GM21423 (cell line): ENCODE data around the gene MICAL3.
"Not testable (repeated sequence)": the region's sequence is repeated elsewhere in the genome, so short reads cannot be mapped to it uniquely, and the experiment has no call there.

ENCODE experiments used
- ATAC-seq: cut with Tn5 transposase; IDR thresholded peaks from one replicate; pipeline ENCODE4 v1.9.1; 2021; ENCODE audit warnings: mild to moderate bottlenecking, moderate library complexity; ENCODE audit not compliant: unreplicated experiment

The MICAL3 gene, protein sequence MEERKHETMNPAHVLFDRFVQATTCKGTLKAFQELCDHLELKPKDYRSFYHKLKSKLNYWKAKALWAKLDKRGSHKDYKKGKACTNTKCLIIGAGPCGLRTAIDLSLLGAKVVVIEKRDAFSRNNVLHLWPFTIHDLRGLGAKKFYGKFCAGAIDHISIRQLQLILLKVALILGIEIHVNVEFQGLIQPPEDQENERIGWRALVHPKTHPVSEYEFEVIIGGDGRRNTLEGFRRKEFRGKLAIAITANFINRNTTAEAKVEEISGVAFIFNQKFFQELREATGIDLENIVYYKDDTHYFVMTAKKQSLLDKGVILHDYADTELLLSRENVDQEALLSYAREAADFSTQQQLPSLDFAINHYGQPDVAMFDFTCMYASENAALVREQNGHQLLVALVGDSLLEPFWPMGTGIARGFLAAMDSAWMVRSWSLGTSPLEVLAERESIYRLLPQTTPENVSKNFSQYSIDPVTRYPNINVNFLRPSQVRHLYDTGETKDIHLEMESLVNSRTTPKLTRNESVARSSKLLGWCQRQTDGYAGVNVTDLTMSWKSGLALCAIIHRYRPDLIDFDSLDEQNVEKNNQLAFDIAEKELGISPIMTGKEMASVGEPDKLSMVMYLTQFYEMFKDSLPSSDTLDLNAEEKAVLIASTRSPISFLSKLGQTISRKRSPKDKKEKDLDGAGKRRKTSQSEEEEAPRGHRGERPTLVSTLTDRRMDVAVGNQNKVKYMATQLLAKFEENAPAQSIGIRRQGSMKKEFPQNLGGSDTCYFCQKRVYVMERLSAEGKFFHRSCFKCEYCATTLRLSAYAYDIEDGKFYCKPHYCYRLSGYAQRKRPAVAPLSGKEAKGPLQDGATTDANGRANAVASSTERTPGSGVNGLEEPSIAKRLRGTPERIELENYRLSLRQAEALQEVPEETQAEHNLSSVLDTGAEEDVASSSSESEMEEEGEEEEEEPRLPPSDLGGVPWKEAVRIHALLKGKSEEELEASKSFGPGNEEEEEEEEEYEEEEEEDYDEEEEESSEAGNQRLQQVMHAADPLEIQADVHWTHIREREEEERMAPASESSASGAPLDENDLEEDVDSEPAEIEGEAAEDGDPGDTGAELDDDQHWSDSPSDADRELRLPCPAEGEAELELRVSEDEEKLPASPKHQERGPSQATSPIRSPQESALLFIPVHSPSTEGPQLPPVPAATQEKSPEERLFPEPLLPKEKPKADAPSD (N-terminal part only)

DNA sequence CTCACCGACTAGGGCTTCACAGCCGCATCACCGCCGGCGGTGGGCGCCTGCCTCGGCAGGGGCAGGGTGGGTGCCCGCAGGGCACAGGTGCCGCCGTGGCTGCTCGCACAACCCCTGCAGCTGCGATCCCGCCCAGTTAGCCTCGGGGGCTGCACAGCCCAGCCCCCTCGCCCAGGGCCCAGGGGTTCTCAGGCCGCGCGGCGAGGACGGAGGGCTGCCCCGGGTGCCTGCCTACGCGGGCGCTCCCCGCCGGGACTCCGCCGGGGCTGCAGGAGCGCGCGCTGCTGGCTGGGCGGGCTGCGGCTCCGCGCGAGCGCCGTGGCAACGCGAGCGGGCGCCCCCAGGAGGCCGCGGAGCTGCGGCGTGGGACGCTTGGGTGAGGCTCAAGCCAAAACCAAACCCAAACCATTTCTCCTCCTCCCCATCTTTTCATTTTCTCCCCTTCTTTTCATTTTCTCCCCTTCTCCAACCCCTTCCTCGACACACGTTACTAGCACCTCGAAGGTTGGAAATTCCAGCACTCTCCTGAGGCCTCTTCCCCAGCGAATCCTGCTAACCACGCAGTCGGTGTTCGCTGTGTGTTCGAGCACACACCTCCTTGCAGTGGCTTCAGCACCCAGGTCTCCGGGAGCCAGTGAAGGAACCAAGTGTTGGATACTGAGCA, at the start of gene MICAL3:
Gene MICAL3 (minus strand): TSS at position 286 of the 664 bp plus-strand sequence. CDS start 117,749 bp downstream, outside the sequence.
- no peak for ATAC-seq

DNA sequence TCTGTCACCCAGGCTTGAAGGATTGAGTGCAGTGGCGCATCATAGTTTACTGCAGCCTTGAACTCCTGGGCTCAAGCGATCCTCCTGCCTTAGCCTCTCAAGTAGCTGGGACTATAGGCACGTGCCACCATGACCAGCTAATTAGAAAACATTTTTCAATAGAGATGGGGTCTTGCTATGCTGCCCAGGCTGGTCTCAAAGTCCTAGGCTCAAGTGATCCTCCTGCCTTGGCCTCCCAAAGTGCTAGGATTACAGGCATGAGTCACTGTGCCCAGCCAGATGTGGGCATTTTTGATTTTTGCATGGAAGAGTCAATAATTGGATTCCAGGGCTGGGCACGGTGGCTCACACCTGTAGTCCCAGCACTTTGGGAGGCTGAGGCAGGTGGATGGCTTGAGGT, 49.6 kb upstream of the MICAL3 start:
- not testable (repeated sequence) for ATAC-seq

DNA sequence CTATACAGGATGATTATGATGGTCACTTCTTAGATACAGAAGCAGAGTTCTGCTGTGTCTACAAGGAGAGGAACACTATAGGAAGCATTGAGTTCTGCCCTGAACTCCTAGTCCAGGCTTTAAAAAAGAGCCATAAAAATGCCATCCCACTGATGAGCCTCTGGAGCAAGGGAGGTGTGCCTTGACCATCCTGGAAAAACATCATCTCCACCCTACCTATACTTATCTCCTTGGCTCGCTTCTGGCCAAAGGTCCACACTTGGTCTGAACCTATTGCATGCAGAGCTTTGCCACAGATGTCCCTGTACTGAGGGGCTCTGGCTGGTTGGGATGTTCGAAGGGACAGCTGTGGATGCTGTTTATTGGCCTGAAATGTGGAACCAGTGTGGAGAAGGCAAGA, 49.1 kb upstream of the MICAL3 start:
- no peak for ATAC-seq

DNA sequence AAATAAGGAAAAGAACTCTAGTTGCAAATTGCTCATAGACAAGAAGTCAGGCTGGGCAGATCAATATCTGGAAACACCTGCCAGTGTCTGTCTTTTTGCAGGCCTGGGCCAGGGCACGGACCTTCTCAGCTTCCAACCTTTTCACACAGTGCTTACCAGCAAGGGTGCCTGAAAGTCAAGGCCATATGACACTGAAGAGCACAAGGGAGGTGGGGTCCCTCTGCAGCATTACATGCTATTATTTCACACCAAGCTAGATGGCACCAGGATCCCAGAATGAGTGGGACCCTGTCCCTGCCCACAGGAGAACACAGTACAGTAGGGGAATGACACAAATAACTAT, 47.6 kb upstream of the MICAL3 start:
- no peak for ATAC-seq

DNA sequence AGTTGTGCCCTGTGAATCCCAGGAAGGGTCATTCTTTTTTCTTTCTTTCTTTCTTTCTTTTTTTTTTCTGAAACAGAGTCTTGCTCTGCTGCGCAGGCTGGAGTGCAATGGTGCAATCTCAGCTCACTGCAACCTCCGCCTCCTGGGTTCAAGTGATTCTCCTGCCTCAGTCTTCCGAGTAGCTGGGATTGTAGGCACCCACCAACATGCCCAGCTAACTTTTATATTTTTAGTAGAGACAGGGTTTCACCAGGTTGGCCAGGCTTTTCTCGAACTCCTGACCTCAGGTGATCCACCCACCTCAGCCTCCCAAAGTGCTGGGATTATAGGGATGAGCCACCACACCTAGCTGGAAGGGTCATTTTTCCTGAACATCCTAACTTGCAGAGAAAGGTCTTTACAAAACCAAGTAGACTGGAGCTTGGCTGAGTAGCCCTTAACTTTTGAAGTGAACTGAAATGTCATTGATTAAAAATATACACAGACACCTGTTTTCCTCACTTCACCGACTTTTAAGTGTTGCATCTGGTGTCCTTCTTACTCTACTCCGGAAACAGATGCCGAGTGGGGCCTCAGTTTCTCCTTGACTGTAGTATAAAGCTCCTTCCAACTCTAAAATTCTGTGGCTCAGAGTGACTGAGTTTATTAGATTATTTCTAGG, 47.1 kb upstream of the MICAL3 start:
- ATAC-seq: not testable (repeated sequence)

DNA sequence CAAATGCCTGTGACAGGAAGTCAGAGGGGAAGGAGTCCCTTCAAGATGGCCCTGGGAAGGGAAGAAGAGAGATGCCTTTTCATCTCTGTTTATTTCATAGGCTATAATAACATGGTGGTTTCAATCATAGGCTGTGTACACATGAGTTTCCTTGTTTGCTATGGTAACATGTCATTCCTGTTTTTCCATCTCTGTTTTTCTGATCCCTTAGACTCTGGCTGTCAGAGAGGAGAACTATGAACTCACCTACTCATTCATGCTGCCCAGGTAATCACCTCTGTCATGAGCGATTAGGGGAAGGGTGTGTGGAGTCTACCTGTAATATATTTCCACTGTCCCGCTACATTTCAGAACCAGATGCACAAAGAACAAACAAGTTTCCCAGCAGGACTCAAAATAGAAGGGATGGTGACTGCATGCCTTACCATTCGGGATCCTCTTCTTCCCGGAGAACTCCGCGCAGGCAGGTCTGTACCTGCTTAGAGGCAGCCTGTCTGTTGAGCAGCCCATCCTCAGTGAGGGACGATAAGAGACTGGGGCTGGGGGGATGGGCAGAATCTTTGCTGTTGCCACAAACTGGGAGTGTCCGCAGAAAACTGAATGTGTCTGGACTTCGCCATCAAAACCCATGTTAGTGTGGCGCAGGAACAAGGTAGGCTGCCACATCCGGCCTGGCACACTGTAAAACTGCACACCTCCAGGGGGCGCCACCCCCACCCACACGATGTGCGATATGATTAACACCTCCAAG, 46.4 kb upstream of the MICAL3 start:
- ATAC-seq: no peak

DNA sequence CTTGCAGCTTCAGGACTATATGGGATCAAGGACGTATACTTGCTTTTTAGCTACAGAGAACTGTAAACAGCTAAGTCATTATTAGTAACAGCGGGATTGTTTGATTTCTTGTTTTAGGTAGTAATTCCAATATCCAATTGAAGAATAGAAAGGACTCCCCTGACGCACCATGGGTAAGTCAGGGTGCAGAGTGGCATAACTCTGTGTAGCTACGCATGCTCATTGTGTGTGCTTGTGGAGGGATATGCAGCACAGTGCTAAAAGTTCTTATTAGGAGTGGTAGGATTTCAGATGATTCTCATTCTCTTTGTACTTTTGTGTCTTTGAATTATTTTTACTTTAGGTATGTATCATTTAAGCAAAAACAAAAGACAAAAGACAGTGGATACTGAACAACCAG, 45.7 kb upstream of the MICAL3 start:
- ATAC-seq: no peak

DNA sequence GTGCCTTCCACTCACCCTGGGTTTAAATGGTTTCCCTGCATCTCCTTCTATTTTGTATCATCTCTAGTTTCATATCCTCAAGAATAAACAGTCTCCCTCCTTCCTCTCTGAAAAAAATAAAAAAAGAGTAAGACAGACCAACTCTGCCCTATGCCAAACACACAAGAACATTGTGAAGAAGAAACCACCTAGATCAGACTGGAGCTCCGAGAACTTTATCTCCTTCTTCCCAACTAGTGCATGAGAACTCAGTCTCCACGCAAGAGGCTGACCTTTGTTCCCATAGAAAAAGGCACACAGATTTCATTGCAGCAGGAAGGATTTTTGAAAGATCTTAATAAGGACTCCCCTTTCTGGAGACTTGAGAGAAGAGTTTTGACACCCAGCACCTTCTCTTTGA, 44.7 kb upstream of the MICAL3 start:
- ATAC-seq: no peak

DNA sequence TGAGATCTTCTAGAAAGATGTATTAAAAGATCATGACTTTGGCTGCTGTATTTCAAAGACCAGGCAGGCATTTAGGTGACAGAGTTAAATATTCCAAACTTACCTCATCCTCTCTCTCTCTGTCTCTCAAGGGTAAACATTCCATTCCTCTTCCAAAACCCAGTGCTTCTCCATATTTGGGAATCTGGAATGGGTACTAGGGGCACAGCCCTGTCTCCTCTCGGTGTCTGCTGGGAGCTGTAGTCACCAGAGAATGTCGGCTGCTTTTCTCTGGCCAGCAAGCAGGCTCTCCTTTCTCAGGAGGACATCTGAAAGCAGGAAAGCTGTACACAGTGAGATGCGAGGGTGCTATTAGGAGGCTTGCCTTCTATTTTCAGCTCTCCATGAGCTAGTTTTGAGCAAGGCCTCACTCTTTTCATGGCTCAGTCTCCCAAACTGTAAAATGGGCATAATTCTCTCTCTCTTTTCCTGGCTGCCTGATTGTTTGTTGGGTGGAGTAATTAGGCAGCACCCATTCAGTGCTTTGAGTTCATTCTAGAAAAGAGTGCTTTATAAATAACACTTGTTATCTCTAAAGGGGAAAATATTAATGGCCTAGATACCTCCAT, 44.1 kb upstream of the MICAL3 start:
- no peak for ATAC-seq

DNA sequence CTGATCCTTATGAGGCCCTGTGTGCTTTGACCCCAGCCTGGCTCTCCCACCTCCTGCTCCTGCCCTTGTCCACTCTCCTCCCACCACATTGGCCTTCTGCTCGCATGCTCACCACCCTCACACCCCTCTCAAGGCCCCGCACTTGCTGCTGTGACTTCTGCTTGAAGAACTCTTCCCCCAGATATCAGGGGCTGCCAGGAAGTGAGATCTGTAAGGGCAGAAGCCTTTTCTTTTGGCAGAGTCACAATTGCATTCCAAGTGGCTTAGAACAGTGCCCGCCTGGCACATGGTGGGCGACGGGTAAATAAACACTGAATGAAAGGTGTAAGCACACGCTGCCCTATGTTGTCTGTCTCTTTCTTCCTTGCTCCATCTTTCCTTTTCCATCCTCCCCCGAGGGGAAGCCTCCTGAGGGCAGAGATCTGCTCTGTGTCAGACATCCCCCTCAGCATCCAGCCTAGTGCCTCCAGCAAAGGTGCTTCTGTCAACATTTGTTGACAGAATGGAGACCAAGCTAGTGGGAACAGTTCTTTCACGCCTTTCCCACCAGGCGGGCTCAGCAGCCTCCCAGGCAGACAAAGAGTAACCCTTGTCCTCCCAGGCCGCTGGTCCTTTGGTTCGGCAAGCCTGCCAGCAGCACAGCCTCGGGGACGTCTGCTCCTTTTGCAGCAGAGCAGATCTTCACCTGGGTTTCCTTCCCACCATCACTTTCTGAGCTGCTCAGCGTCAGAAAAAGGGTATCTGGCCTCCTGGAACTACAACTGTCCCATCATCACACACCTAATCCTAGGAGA, 43.4 kb upstream of the MICAL3 start:
- ATAC-seq: no peak

DNA sequence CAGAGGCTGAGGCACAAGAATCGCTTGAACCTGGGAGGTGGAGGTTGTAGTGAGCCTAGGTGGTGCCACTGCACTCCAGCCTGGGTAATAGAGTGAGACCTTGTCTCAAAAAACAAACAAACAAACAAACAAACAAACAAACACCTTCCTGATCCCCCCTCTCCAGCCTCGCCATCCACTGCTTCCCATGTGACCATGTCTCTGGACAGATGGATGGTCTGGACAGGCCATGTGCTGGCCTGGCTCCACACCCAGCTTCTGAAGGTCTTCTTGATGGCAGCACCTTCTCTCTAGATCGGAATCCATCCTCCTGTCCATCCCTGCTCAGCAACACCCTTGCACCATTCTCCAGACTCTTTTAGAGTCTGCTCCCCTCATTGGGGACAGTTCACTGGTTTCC, 42.8 kb upstream of the MICAL3 start:
- ATAC-seq: no peak

DNA sequence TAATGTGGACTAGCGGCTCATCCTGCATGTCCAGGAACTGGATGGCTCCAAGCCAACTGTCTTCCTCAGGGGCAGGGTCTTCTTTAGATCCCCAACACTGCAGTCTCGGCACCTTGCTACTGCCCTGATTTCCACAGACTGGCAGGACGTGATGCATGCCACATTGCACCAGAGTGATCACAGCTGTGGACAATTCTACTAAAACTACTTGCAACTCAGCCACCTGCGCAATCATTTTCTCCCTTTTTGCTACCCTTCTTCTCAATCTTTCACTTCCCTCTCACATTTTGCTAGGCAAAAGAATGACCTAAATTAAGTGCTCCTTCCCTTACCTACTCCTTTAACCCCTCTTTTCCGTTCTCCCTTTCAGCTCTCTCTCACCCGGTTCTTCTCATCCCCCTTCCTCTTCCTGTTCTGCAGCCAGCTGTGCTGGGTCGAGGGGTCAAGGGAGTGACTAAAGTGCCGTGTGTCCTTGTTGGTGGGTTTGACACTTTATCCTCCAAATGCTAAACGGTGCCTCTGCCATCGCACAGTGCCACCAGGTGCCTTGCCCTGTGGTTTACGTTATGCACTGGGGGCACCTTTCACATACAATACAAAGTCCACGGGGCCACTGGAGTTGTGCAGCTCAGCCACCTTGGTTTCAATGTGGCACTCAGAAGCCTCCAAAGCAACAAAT, 42.0 kb upstream of the MICAL3 start:
- no peak for ATAC-seq

DNA sequence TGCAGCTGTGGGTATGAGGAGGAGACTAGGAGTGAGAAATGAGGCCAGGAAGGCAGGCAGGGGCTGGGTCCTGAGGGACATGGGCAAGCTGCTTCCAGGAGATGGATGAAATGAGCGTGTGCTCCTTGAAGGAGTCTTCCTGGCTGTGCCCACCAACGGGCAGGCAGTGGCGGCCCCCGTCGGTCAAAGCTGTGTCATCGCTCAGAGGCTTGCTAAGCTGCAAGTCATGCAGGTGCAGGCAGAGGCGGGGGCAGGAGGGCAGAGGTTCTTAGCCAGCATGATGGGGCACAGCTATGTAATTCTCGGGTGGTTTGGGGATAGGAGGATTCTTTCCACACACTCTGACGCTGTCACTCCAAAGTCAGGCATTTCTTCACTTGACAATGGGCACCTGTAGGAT, 40.9 kb upstream of the MICAL3 start:
- no peak for ATAC-seq

DNA sequence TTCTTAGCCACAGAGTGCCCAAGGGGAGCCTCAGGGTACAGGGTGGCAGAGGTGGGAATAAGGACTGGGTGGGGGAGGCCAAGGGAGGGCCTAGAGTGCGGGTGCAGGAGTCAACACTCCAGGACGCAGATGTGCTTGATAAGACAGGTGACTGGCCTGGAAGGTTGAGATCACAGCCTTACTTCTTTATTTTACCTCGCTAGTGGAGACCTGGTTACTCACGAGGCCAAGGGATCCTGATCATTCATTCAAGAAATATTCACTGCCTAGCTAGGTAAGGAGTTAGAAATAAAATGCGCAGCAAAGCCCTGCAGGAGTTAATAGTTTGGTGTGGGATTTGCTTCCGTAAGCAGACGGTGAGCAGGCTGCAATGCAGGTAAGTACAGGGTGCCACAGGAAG, 40.3 kb upstream of the MICAL3 start:
- no peak for ATAC-seq

DNA sequence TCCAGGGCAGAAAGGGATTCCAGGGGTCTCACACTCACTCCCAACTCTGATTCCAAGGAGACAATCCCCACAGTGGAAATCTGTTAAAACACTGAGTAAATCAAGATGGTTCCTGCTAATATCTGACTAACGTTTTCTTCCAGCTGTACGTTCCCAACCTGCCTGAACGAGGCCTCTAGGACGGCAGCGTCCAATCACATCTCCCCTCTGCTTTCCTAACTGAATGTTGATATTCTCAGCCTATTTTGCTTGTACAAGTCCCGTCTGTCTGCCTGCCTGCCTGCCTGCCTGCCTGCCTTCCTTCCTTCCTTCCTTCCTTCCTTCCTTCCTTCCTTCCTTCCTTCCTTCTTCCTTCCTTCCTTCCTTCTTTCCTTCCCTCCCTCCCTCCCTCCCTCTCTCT, 39.4 kb upstream of the MICAL3 start:
- not testable (repeated sequence) for ATAC-seq

DNA sequence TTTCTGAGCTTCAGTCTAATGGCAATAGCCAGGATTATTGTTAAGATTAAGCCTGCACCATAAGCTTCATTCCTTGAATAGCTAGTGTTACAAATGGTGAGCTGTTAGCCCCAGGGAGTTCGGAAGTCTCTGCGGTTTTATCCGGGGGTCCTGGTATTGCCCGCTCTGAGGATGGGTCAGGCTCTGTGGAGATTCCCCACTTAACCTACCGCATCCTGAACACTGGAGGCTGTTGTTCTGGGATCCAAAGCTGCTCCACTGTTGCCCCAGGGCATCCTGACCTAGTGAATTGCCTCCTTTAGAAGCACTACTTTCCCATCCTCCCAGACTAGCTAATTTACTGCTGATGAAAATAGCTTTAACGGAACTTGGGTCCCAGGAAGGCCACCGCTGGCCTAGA, 38.9 kb upstream of the MICAL3 start:
- ATAC-seq: no peak

DNA sequence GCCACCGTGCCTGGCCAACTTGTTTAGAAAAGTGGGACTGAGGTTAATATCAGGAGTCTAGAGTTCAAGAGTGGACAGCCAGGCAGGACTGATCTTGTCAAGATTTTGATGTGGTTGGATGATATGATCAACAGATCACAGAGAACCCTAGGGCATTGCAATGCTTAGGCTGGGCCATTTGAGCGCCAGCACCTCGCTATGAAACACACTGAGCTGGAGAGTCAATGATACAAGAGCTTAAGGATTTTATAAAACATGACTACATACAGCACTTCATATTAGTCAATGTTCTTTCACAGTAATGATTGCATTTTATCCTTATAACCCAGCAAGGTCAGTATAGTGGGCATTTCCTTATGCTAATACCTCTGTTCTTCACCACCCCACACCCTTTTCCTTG, 38.1 kb upstream of the MICAL3 start:
- ATAC-seq: no peak
